ENCODE data around the gene CTNNA2. TPM values are rescaled to one million over a fixed set of nuclear protein-coding genes. Genes with fewer than 3 reads are reported as not detected.

CTNNA2 gene
- total RNA-seq (2022; extraction: Qiagen RNA extraction; ENCODE audit: low read depth) = 0.21 to 0.79 TPM (median 0.28 TPM) in 5 replicates

GRCh38 chr2:79512442-79513401, at the start of gene CTNNA2:
Gene CTNNA2 (plus strand): TSS chr2:79513051.

DNA sequence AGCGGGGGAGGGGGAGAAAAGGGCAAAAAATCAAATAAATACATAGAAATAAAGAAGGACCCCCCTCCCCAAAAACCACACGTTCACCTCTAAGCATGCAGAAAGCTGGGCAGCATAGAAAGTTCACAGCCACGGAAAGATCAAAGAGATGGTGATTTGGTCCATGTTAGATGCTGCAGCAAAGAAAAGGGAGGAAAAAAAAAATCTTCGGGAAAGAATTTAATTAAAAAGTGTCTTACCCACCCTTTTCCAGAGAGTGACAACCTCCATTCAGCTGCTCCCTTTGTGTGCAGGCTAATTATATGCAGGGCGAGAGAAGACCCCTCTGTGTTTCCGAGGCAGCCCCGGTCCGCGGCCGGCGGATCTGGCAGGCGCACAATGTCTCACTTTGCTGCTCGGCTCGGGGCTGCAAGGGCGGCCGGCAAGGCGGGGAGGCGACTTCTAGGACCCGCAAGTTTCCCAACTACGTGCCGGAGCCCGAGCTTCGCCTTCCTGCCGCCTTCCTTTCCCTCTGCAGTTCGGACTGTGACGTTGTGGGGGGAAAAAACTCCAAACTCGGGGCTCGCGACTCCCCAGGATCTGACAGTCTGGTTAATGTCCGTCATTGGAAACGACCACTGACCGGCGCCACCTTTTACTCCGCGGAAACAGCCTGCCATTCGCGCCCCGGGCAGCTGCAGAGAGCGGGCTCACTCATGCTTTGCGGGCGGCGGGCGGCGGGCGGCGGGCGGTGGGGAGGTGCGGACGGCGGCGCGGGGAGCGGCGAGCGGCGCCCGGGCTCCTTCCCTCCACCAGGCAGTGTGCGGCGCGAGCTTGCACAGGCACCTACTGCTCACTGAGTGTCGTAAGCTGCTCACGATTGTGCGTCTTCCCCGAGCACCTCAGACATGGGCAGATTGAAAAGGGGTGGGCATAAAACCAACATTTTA, 791.3 kb downstream of the CTNNA2 start, which contains the start of gene LRRTM1:
Gene LRRTM1, minus strand, starts transcription at position 844 of the 929 bp plus-strand sequence. CDS start 933 bp downstream, outside the sequence.

